Upper lobe of right lung (tissue), 1 donor: Measurements from ENCODE around the gene MYO7A. TPM values are rescaled to one million over a fixed set of nuclear protein-coding genes. Genes with fewer than 3 reads are reported as not detected.

Experiments used
- ATAC-seq: fragments of 200-7000 bp; cut with Tn5 transposase; one replicate; pipeline ENCODE4 v1.9.1; 2020; ENCODE audit warnings: mild to moderate bottlenecking, moderate library complexity
- DNase-seq: peaks from one replicate; pipeline ENCODE4 v3.0.0-alpha.2; 2020
- H3K27ac ChIP-seq: fragments of 200-600 bp; one replicate; pipeline ENCODE4 v1.8.0; 2022
- H3K27me3 ChIP-seq: fragments of 200-600 bp; one replicate; pipeline ENCODE4 v1.8.0; 2022; ENCODE audit warnings: mild to moderate bottlenecking
- H3K36me3 ChIP-seq: fragments of 200-600 bp; one replicate; pipeline ENCODE4 v1.8.0; 2022
- H3K4me1 ChIP-seq: fragments of 200-600 bp; one replicate; pipeline ENCODE4 v1.8.0; 2022
- H3K4me3 ChIP-seq: fragments of 200-600 bp; one replicate; pipeline ENCODE4 v1.8.0; 2022; ENCODE audit warnings: mild to moderate bottlenecking
- H3K9me3 ChIP-seq: fragments of 200-600 bp; one replicate; pipeline ENCODE4 v1.8.0; 2022
- CTCF ChIP-seq: fragments of 200-600 bp; IDR thresholded peaks from one replicate; pipeline ENCODE4 v1.8.0; 2022; ENCODE audit warnings: antibody characterized with exemption
- intact Hi-C: fragments of 100-400 bp; cut with DNase I; formaldehyde crosslinking; loops from one replicate; pipeline ENCODE4 v1.11.0; 2022
- total RNA-seq: library from RNA; stranded (reverse); fragmentation: NEBNext Ultra II Directional; extraction: Animal tissue kit (Norgen Biotek cat#: 25700); gene quantifications from one replicate; pipeline ENCODE4 v1.2.1, GENCODE V29; 2021
- donor health status: DM: no; HTN: yes; CAD: no; lungs with severe emphysema.

Gene MYO7A
- total RNA-seq, 1 donor from 2014 or later = 3.6 TPM

- ATAC-seq (no peak), DNase-seq (no peak)
- no peak for TF ChIP-seq CTCF
- H3K27me3 ChIP-seq = peaks cover 19% of the 10 kb centered on the region
- intact Hi-C loops = no loop called here
- H3K4me3 ChIP-seq = no peak overlapping the region
- H3K9me3 ChIP-seq = no peaks in the 10 kb centered on the region
- H3K27ac ChIP-seq = no peak overlapping the region
- peaks cover 13% of the 10 kb centered on the region for H3K4me1 ChIP-seq
- H3K36me3 ChIP-seq = no peaks in the 10 kb centered on the region
Measured at GRCh38 chr11:77136074-77136473, 8.0 kb downstream of the MYO7A start.

- peaks cover 19% of the 10 kb centered on the region for H3K27me3 ChIP-seq
- no peak for ATAC-seq
- DNase-seq = no peak
- intact Hi-C loops = no loop called here
- H3K27ac ChIP-seq = no peak overlapping the region
- peaks cover 10% of the 10 kb centered on the region for H3K4me1 ChIP-seq
- TF ChIP-seq CTCF = no peak
- no peaks in the 10 kb centered on the region for H3K36me3 ChIP-seq
- H3K9me3 ChIP-seq = no peaks in the 10 kb centered on the region
- H3K4me3 ChIP-seq = no peak overlapping the region
Measured at GRCh38 chr11:77136784-77137420, 8.9 kb downstream of the MYO7A start.

- DNase-seq = no peak
- H3K4me3 ChIP-seq = no peak overlapping the region
Measured at GRCh38 chr11:77137421-77137820, 9.4 kb downstream of the MYO7A start.

GRCh38 chr11:77138106-77138649, 10.1 kb downstream of the MYO7A start:
- H3K27ac ChIP-seq = no peak overlapping the region
- H3K4me1 ChIP-seq = peaks cover 10% of the 10 kb centered on the region
- no peaks in the 10 kb centered on the region for H3K9me3 ChIP-seq
- H3K27me3 ChIP-seq = peaks cover 19% of the 10 kb centered on the region
- DNase-seq = no peak
- H3K4me3 ChIP-seq = no peak overlapping the region
- ATAC-seq = no peak
- intact Hi-C loops = no loop called here
- H3K36me3 ChIP-seq = no peaks in the 10 kb centered on the region
- no peak for TF ChIP-seq CTCF

More at GRCh38 chr11:77137421-77137820, 9.4 kb downstream of the MYO7A start:
- Histone ChIP-seq H3K9me3 (no peaks in the 10 kb centered on the region), H3K27ac (no peak overlapping the region), H3K36me3 (no peaks in the 10 kb centered on the region), H3K4me1 (peaks cover 10% of the 10 kb centered on the region), H3K27me3 (peaks cover 19% of the 10 kb centered on the region)
- no peak for ATAC-seq
- intact Hi-C loops = no loop called here
- TF ChIP-seq CTCF = no peak

- intact Hi-C loops = no loop called here
- Histone ChIP-seq H3K27me3 (peaks cover 19% of the 10 kb centered on the region), H3K9me3 (no peaks in the 10 kb centered on the region), H3K4me1 (peaks cover 10% of the 10 kb centered on the region), H3K36me3 (no peaks in the 10 kb centered on the region), H3K4me3 (no peak overlapping the region), H3K27ac (no peak overlapping the region)
- no peak for TF ChIP-seq CTCF
- ATAC-seq = no peak
- no peak for DNase-seq
Measured at GRCh38 chr11:77139201-77139600, 11.2 kb downstream of the MYO7A start.
